ENCODE measurements around the gene MBLAC1.
A peak's percentile ranks its signal among the peaks of the same experiment; 100 is the strongest.

Gene MBLAC1

DNA sequence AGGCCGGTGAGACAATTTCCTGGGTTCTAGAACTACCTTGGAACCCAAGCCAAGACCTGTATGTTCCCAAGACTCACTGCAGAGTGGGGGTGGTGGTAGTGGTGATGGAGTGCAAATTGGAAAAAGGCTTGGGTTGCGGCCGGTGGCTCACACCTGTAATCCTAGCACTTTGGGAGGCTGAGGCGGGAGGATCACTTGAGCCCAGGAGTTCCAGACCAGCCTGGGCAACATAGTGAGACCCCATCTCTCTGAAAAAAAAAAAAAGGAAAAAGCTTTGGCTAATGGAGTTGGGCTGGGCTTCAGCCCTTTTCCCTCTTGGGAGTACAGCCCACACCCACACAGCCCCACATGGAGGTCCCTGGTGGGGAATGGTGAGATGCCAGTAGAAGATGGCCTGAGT, 21.2 kb upstream of the MBLAC1 start:
- TF ChIP-seq GATA3 (IDR thresholded peaks at IDR 0.05; ENCODE audit: low read depth, low read length) (no peak), GATA2 (IDR thresholded peaks at IDR 0.05; ENCODE audit: low read depth, low read length) (no peak)

DNA sequence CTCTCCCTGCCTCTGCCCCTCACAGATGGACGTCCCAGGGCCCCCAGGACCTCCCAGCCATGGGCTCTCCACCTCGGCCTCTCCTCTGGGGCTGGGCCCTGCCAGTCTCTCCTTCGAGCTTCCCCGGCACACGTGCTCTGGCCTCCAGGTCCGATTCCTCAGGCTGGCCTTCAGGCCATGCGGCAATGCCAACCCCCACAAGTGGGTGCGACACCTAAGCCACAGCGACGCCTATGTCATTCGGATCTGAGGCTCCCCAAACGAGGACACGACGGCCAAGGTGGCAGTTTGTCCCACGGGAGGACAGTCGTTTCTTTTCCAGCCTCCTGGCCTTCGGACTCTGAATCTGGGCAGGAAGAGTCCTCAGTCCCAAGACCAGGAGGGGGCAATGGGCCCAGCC, 20.1 kb upstream of the MBLAC1 start:
- TF ChIP-seq GATA2 (IDR thresholded peaks at IDR 0.05; ENCODE audit: low read depth, low read length): no peak
- TF ChIP-seq GATA3 (IDR thresholded peaks at IDR 0.05; ENCODE audit: low read depth, low read length): no peak

DNA sequence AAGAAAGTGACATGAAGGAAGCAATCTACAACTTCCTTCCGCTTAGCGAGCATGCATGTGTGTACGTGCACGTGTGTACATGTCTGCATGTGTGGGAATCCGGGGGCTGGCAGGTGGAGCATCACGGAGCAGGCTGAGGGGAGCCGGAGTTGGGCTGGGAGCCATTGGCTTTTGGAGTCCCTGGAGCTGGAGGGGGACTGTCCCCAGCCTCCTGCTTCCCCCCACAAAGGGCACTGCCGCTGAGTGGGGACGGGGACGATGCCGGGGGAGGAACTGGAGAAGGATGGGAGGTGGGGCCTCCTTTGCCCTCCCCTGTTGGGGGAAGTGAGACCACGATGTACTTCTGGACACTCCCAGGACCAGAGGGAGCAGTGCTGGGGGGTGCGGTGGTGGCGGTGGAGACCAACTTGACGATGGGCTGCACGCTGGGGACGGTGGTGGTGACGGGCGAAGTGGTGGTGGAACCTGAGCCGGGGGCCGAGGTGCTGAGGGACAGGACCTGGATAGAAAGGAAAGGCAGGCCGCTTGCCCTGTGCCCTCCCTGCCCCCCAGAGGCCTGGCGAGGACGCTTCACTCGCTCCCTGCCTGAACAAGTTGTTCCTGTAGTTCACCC, 19.5 kb upstream of the MBLAC1 start:
- TF ChIP-seq GATA2 (IDR thresholded peaks at IDR 0.05; ENCODE audit: low read depth, low read length): no peak

DNA sequence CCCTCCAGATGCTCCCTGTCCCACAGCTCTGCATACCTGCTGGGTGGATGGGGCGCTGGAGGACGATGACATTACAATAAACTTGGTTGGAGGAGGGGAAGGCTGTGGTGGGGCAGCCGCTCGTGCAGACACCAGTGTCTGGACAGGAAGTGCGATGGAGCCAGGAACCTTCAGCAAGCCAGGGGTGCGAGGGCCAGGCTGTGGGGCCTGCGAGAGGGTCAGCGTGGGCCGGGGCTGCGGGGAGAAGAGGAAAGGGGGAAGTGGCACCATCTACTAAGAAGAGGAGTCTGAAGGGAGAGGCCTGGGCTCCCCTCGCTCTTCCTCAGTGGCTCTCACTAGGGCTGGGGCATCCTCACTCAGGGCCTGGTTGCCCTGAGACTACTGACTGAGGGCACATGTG, 18.9 kb upstream of the MBLAC1 start:
- TF ChIP-seq GATA2 (IDR thresholded peaks at IDR 0.05; ENCODE audit: low read depth, low read length) (no peak), GATA3 (IDR thresholded peaks at IDR 0.05; ENCODE audit: low read depth, low read length) (no peak)

DNA sequence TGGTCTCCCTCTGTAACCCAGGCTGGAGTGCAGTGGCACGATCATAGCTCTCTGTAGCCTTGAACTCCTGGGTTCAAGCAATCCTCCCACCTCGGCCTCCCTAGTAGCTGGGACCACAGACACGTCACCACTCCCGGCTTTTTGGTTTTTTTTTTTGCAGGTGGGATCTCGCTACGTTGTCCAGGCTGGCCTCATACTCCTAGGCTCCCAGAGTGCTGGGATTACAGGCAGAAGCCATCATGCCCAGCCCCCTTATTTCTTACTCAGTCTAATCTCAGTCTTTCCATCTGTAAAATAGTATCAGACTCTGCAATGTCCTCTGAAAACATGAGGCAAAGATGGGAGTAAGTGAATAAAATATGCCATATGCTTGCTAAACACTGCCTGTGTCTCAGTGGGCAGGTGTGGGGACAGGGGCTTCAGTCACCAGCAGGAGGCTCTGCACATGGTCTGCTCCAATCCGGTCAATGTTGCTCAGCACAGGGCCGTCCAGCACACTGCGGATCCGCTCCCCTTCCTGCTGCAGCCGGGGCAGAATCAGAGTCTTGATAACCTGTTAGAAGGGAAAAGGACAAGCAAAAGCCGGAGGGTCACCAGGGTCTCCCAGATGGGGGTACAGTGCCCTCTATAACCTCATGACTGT, 17.1 kb upstream of the MBLAC1 start:
- no peak for TF ChIP-seq GATA2 (IDR thresholded peaks at IDR 0.05; ENCODE audit: low read depth, low read length)
- no peak for TF ChIP-seq GATA3 (IDR thresholded peaks at IDR 0.05; ENCODE audit: low read depth, low read length)

DNA sequence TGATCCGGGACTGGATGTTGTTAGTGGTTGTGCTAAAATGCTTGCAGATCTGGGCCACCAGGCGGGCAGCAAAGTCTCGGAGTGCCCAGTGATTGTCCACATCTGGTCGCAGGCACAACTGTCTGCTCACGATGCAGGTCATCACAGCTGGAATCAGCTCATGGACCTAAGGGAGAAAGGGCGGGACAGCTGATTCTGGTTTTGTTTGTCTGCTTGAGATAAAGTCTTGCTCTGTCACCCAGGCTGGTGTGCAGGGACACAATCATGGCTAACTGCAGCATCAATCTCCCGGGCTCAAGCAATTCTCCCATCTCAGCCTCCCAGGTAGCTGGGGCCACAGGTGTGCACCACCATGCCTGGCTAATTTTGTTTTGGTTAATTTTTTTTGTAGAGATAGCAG, 15.6 kb upstream of the MBLAC1 start:
- TF ChIP-seq GATA2 (IDR thresholded peaks at IDR 0.05; ENCODE audit: low read depth, low read length) (no peak), GATA3 (IDR thresholded peaks at IDR 0.05; ENCODE audit: low read depth, low read length) (no peak)

DNA sequence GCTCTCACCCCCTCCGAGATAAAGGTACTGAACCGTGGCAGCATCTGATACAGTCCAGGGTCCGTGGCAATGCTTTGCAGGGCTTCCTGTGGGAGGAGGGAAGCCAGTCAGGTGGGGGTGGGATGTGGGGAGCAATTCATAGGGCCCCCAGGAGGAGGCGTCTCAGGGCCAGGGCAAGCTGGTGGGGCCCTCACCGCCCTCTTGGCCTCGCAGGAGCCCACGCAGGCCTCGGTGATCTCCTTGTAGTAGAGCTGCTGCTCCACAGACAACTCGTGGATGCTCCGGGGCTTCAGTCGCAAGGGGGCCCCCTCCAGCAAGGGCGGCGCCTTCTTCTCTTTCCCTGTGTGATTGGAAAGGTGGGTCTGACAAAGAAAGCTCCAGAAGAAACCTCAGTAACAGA, 14.9 kb upstream of the MBLAC1 start:
- TF ChIP-seq GATA2 (IDR thresholded peaks at IDR 0.05; ENCODE audit: low read depth, low read length) (no peak), GATA3 (IDR thresholded peaks at IDR 0.05; ENCODE audit: low read depth, low read length) (no peak)

DNA sequence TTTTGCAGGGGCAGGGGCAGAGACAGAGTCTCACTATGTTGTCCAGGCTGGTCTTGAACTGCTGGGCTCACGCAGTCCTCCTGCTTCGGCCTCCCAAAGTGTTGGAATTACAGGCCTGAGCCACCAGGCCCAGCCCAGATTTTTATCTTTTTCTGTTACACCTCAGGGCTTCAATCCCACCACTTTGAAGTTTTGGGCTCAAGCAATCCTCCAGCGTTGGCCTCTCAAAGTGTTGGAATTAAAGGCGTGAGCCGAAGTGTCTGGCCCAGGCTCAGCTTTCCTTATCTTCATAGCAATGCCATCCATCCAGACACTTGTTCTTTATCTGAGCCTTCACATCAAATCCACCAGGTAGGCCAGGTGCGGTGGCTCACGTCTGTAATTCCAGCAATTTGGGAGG, 11.7 kb upstream of the MBLAC1 start:
- TF ChIP-seq GATA2 (IDR thresholded peaks at IDR 0.05; ENCODE audit: low read depth, low read length): no peak
- TF ChIP-seq GATA3 (IDR thresholded peaks at IDR 0.05; ENCODE audit: low read depth, low read length): no peak

DNA sequence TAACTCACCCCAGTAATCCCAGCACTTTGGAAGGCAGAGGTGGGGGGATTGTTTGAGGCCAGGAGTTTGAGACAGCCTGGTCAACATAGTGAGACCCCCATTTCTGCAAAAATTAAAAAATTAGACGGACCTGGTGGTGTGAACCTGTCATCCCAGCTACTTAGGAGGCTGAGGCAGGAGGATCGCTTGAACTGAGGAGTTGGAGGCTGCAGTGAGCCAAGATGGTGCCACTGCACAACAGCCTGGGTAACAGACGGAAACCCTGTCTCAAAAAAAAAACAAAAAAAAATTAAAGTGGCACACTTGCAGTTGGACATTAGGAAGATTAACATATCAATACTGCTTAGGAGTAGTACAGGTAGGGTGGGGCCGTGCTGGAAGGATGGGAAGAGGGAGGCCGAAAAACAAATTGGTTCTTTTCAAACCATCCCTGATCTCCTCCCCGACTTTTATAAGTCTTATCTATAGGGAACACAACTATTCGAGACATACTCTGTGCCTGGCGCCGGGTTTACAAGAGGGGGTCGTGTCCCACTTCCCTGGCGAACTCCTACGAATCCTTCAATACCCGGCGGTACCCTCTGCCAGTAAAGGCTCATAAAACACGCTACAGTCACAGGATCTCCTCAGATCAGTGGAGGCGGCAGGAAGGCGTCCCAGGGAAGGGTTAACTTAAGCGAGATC, 8.2 kb upstream of the MBLAC1 start:
- no peak for TF ChIP-seq GATA3 (IDR thresholded peaks at IDR 0.05; ENCODE audit: low read depth, low read length)
- TF ChIP-seq GATA2 (IDR thresholded peaks at IDR 0.05; ENCODE audit: low read depth, low read length): no peak

DNA sequence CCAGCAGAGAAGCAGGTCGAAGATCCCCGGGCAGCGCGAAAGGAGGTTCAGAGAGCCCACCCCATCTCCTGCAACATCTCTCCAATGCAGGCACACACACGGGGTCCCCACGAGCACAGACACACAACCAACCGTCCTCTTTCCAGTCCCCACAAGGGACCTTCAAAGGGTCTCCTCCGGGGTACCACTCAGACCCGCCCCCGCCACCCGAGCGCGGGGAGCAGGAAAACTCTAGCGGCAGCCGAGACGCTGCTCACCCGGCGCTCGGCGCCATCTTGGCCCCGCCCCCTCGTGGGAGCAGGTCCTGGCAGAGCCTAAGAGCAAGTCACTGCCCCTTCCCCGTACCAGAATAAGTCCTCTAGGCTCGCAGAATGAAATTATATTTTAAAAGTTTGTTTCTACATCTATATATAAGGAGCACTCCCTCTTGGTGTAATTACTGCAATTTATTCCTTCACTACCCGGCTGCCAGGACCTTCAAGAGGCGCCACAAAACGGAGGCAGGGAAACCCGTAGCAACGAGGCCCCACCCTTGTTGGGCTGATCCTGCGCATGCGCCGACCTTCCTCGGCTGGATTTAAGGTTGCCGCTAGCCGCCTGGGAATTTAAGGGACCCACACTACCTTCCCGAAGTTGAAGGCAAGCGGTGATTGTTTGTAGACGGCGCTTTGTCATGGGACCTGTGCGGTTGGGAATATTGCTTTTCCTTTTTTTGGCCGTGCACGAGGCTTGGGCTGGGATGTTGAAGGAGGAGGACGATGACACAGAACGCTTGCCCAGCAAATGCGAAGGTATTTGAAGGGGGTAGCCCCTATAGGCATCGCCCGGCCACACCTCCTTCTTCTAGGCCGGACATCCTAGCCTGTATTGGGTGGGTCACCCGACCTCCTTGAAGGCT, 7.4 kb upstream of the MBLAC1 start, which contains the start of the genes CNPY4 and TAF6:
Gene CNPY4, plus strand, starts transcription at position 563 of the 898 bp plus-strand sequence. Its CDS starts 111 bp downstream, at position 674.
Gene TAF6, minus strand, starts transcription at position 287 of the 898 bp plus-strand sequence. CDS start 5,149 bp downstream, outside the sequence.
- TF ChIP-seq GATA3 (IDR thresholded peaks at IDR 0.05; ENCODE audit: low read depth, low read length) (no peak), GATA2 (IDR thresholded peaks at IDR 0.05; ENCODE audit: low read depth, low read length) (peak; percentile 56; the same call in 1 of the 2 replicates)

DNA sequence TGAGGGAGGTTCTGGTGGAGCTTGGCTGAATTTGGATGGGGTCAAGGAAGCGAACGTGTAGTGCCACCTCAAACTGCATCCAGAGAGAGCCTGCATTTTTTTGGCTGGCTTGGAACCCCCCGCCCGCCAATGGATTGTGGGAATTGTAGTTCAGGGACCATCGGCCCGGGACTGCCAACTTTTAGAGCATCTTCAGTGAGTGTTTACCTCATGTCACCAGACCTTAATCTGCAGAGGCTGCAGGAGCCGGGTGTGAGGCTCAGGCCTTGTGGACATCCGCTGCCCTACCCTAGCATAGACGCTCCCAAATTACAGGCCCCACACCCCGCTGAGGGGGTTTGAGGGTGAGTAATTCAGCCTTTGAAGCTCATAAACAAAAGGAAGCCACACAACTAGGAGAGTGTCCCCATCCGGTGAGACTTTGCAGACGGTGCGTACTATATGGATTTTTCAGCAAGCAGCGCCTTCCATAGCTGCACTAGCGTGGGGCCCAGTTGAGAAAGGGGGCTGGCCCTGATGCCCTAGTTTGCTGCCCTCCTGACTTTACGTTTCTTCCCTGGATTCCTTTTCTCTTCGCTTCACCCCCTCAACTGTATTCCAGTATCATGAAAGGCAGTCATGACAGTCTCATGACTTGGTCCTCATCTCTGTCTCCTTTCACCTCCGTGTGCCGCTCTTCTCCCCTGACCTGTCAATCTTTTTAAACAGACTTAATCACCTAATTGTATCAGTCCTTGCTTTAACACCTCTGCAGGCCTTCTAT, 6.6 kb upstream of the MBLAC1 start:
- TF ChIP-seq GATA3 (IDR thresholded peaks at IDR 0.05; ENCODE audit: low read depth, low read length): no peak
- TF ChIP-seq GATA2 (IDR thresholded peaks at IDR 0.05; ENCODE audit: low read depth, low read length): no peak

DNA sequence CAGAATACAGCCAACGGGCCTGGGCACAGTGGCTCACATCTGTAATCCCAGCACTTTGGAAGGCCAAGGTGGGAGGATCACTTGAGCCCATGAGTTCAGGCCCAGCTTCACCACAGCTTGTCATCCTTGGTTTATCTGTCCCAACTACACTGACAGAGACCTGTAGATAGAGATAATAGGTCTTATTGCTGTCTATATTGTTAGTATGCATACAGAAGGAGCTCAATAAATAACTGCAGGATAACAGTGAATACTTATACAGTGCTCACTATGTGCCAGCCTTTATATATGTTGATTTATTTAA, 6.1 kb upstream of the MBLAC1 start:
- TF ChIP-seq GATA2 (IDR thresholded peaks at IDR 0.05; ENCODE audit: low read depth, low read length): no peak
- TF ChIP-seq GATA3 (IDR thresholded peaks at IDR 0.05; ENCODE audit: low read depth, low read length): no peak

DNA sequence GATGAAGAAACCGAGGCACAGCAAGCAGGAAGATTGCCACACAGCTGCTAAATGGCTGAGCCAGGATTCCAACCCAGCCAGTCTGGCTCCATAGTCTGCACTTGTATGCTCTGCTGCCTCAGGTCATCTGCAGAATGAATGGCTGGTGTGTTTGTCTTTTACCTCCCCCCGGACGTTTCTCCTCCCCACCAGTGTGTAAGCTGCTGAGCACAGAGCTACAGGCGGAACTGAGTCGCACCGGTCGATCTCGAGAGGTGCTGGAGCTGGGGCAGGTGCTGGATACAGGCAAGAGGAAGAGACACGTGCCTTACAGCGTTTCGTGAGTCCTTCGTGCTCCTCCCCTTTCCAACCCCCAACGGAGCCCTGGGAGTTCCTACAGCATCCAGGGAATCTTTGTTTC, 4.7 kb upstream of the MBLAC1 start:
- no peak for TF ChIP-seq GATA2 (IDR thresholded peaks at IDR 0.05; ENCODE audit: low read depth, low read length)
- no peak for TF ChIP-seq GATA3 (IDR thresholded peaks at IDR 0.05; ENCODE audit: low read depth, low read length)

Measured in SH-SY5Y (cell line).